H9 (cell line): ENCODE results near the gene PCGF3. TPM values are rescaled to one million over a fixed set of nuclear protein-coding genes. Genes with fewer than 3 reads are reported as not detected.

Source experiments
- DNase-seq: peaks from one replicate; pipeline ENCODE4 v3.0.0-alpha.2; 2017
- H2AFZ ChIP-seq: one replicate; pipeline ENCODE4 v1.6.1; 2013; ENCODE audit warnings: mild to moderate bottlenecking, low read length, control low read depth, moderate library complexity
- H2AK5ac ChIP-seq: 2 replicates; pipeline ENCODE4 v1.6.1; 2013; ENCODE audit warnings: low read length, control low read depth, mixed read lengths; ENCODE audit not compliant: insufficient read length
- H2BK120ac ChIP-seq: one replicate; pipeline ENCODE4 v1.6.1; 2013; ENCODE audit warnings: low read depth, mild to moderate bottlenecking, low read length, control low read depth, inconsistent platforms; ENCODE audit not compliant: poor library complexity, severe bottlenecking
- H2BK12ac ChIP-seq: 2 replicates; pipeline ENCODE4 v1.6.1; 2013; ENCODE audit warnings: low read length, control low read depth, mixed read lengths, low read depth; ENCODE audit not compliant: insufficient read length
- H2BK15ac ChIP-seq: 2 replicates; pipeline ENCODE4 v1.6.1; 2013; ENCODE audit warnings: low read depth, low read length, control low read depth
- H2BK20ac ChIP-seq: one replicate; pipeline ENCODE4 v1.6.1; 2013; ENCODE audit warnings: low read depth, mild to moderate bottlenecking, low read length, control low read depth, inconsistent platforms; ENCODE audit not compliant: poor library complexity, severe bottlenecking
- H2BK5ac ChIP-seq: 2 replicates; pipeline ENCODE4 v1.6.1; 2013; ENCODE audit warnings: low read length, control low read depth, mixed read lengths; ENCODE audit not compliant: insufficient read length
- H3K14ac ChIP-seq: 2 replicates; pipeline ENCODE4 v1.6.1; 2013; ENCODE audit warnings: low read length, control low read depth; ENCODE audit not compliant: insufficient read depth
- H3K18ac ChIP-seq: 2 replicates; pipeline ENCODE4 v1.6.1; 2013; ENCODE audit warnings: low read depth, mild to moderate bottlenecking, mixed read lengths, low read length, control low read depth; ENCODE audit not compliant: insufficient read length
- H3K23ac ChIP-seq: 2 replicates; pipeline ENCODE4 v1.6.1; 2013; ENCODE audit warnings: low read length, control low read depth, mixed read lengths, low read depth; ENCODE audit not compliant: insufficient read length
- H3K23me2 ChIP-seq: 2 replicates; pipeline ENCODE4 v1.6.1; 2013; ENCODE audit warnings: low read depth, mild to moderate bottlenecking, mixed read lengths, low read length, control low read depth; ENCODE audit not compliant: insufficient read length, poor library complexity, severe bottlenecking
- H3K27ac ChIP-seq: 2 replicates; pipeline ENCODE4 v1.5.1; 2013; ENCODE audit warnings: low read length, control low read depth, mixed read lengths, low read depth; ENCODE audit not compliant: insufficient read length
- H3K27me3 ChIP-seq: 2 replicates; pipeline ENCODE4 v1.6.1; 2013; ENCODE audit warnings: low read length, control low read depth, inconsistent platforms; ENCODE audit not compliant: insufficient read depth
- H3K4ac ChIP-seq: 2 replicates; pipeline ENCODE4 v1.6.1; 2013; ENCODE audit warnings: low read depth, mild to moderate bottlenecking, control low read depth, inconsistent platforms, low read length, moderate library complexity
- H3K4me1 ChIP-seq: 2 replicates; pipeline ENCODE4 v1.6.1; 2013; ENCODE audit warnings: low read length, control low read depth, inconsistent platforms; ENCODE audit not compliant: insufficient read depth
- H3K4me2 ChIP-seq: 2 replicates; pipeline ENCODE4 v1.6.1; 2013; ENCODE audit warnings: low read length, control low read depth, mixed read lengths; ENCODE audit not compliant: insufficient read length, insufficient read depth
- H3K56ac ChIP-seq: 2 replicates; pipeline ENCODE4 v1.6.1; 2013; ENCODE audit warnings: low read depth, mild to moderate bottlenecking, mixed read lengths, low read length, control low read depth; ENCODE audit not compliant: insufficient read length
- H3K79me1 ChIP-seq: 2 replicates; pipeline ENCODE4 v1.6.1; 2013; ENCODE audit warnings: low read depth, mild to moderate bottlenecking, moderate library complexity, low read length, control low read depth, inconsistent platforms; ENCODE audit not compliant: insufficient read depth, poor library complexity, severe bottlenecking
- H3K79me2 ChIP-seq: 2 replicates; pipeline ENCODE4 v1.6.1; 2013; ENCODE audit warnings: low read length, control low read depth, inconsistent platforms; ENCODE audit not compliant: insufficient read depth
- H3K9ac ChIP-seq: 2 replicates; pipeline ENCODE4 v1.6.1; 2013; ENCODE audit warnings: low read length, control low read depth, mixed read lengths; ENCODE audit not compliant: insufficient read length; ENCODE audit errors: extremely low read depth
- H3K9me3 ChIP-seq: one replicate; pipeline ENCODE4 v1.6.1; 2013; ENCODE audit warnings: low read depth, low read length, inconsistent platforms; ENCODE audit not compliant: control insufficient read depth
- H3T11ph ChIP-seq: one replicate; pipeline ENCODE4 v1.6.1; 2013; ENCODE audit warnings: mild to moderate bottlenecking, low read length, control low read depth, inconsistent platforms
- H4K20me1 ChIP-seq: one replicate; pipeline ENCODE4 v1.6.1; 2013; ENCODE audit not compliant: control insufficient read depth, insufficient read length, insufficient read depth
- H4K5ac ChIP-seq: 2 replicates; pipeline ENCODE4 v1.6.1; 2013; ENCODE audit warnings: low read depth, mild to moderate bottlenecking, mixed read lengths, low read length, control low read depth; ENCODE audit not compliant: insufficient read length
- H4K8ac ChIP-seq: replicated peaks from 2 replicates; pipeline ENCODE4 v1.6.1; 2013; ENCODE audit warnings: low read length, control low read depth, mixed read lengths, low read depth; ENCODE audit not compliant: insufficient read length
- H4K91ac ChIP-seq: 2 replicates; pipeline ENCODE4 v1.6.1; 2013; ENCODE audit warnings: low read depth, mild to moderate bottlenecking, moderate library complexity, mixed read lengths, low read length, control low read depth; ENCODE audit not compliant: insufficient read length
- H3K27ac Mint-ChIP-seq, 3 experiments: 2 replicates in 2 of 3; 3 replicates in 1 of 3; pipeline ENCODE4 v1.8.0; 2020 to 2021; ENCODE audit warnings: mixed read lengths in 3 of 3, mild to moderate bottlenecking in 1 of 3, moderate library complexity in 1 of 3
- H3K27me3 Mint-ChIP-seq: 2 replicates; pipeline ENCODE4 v1.8.0; 2021; ENCODE audit warnings: low read depth, mild to moderate bottlenecking, moderate library complexity, mixed read lengths
- H3K36me3 Mint-ChIP-seq, 3 experiments: 2 replicates in 2 of 3; 3 replicates in 1 of 3; pipeline ENCODE4 v1.8.0; 2020 to 2021; ENCODE audit warnings: low read depth in 3 of 3, mixed read lengths in 3 of 3; ENCODE audit not compliant: insufficient read depth in 1 of 3
- H3K4me1 Mint-ChIP-seq, 2 experiments: 2 replicates each; pipeline ENCODE4 v1.8.0; 2020; ENCODE audit warnings: mixed read lengths in 2 of 2
- H3K4me3 Mint-ChIP-seq, 2 experiments: 2 replicates in 1 of 2; 3 replicates in 1 of 2; pipeline ENCODE4 v1.8.0; 2020 to 2021; ENCODE audit warnings: mild to moderate bottlenecking in 2 of 2, mixed read lengths in 2 of 2, moderate library complexity in 1 of 2
- H3K9me3 Mint-ChIP-seq, 2 experiments: 2 replicates in 1 of 2; 3 replicates in 1 of 2; pipeline ENCODE4 v1.8.0; 2020; ENCODE audit warnings: mild to moderate bottlenecking in 2 of 2, mixed read lengths in 2 of 2, moderate library complexity in 1 of 2
- CTCF ChIP-seq: fragments of 200-600 bp; sonication (generic); conservative IDR thresholded peaks from 3 replicates; pipeline ENCODE4 v1.8.0; 2021; ENCODE audit warnings: antibody characterized with exemption, mild to moderate bottlenecking
- WGBS: extraction: QIAGEN DNeasy Blood & Tissue Kit; methylation state at CpG from one replicate; pipeline ENCODE4 v1.1.7; 2013; ENCODE audit warnings: missing lambda C conversion rate, low lambda C conversion rate, mixed read lengths; ENCODE audit not compliant: insufficient read length; ENCODE audit errors: extremely low coverage; 5-methylcytosine and 5-hydroxymethylcytosine counted together
- total RNA-seq: library from RNA; stranded (reverse); gene quantifications from 2 replicates; pipeline ENCODE4 v1.2.1, GENCODE V29; 2021

PCGF3 gene
- total RNA-seq, 1 experiment from 2014 or later = 43.1 TPM

GRCh38 chr4:738781-739280 lies 33.2 kb downstream of the PCGF3 start:
- no peak overlapping the region for H2BK15ac ChIP-seq
- DNase-seq = no peak
- no peak overlapping the region for H2BK120ac ChIP-seq
- no peak overlapping the region for H3K23ac ChIP-seq
- H3K9ac ChIP-seq = no peak overlapping the region
- no peak overlapping the region for H2AFZ ChIP-seq
- H2AK5ac ChIP-seq = no peak overlapping the region
- no peak overlapping the region for H3K4ac ChIP-seq
- no peak overlapping the region for H4K91ac ChIP-seq
- H2BK12ac ChIP-seq = no peak overlapping the region
- no CpG with 5 or more reads among the region's 16 CpGs for WGBS
- no peaks in the 10 kb centered on the region for H3K9me3 ChIP-seq
- peaks cover 2% of the 10 kb centered on the region for H3K23me2 ChIP-seq
- Mint-ChIP-seq H3K27ac (no peak overlapping the region), H3K27me3 (no peaks in the 10 kb centered on the region), H3K9me3 (no peaks in the 10 kb centered on the region; a peak in 1 of 5 replicates), H3K36me3 (peaks cover 27 to 68% (median 58%) of the 10 kb centered on the region in 3 experiments), H3K4me3 (no peak overlapping the region), H3K4me1 (no peaks in the 10 kb centered on the region)
- H3K18ac ChIP-seq = no peak overlapping the region
- no peaks in the 10 kb centered on the region for H3K79me1 ChIP-seq
- no peak overlapping the region for H3T11ph ChIP-seq
- no peak overlapping the region for H2BK20ac ChIP-seq
- no peaks in the 10 kb centered on the region for H4K20me1 ChIP-seq
- no peaks in the 10 kb centered on the region for H3K4me1 ChIP-seq
- no peaks in the 10 kb centered on the region; the same call in 1 of the 2 replicates for H3K79me2 ChIP-seq
- no peak for TF ChIP-seq CTCF
- H2BK5ac ChIP-seq = no peak overlapping the region
- H3K27me3 ChIP-seq = no peaks in the 10 kb centered on the region
- no peak overlapping the region for H4K5ac ChIP-seq
- H4K8ac ChIP-seq = no peak overlapping the region
- H3K4me2 ChIP-seq = no peak overlapping the region
- no peak overlapping the region for H3K27ac ChIP-seq
- no peak overlapping the region for H3K56ac ChIP-seq
- no peak overlapping the region for H3K14ac ChIP-seq
